GM23338 (cell line): ENCODE data around the gene RPS6KA4. TPM values are rescaled to one million over a fixed set of nuclear protein-coding genes. Genes with fewer than 3 reads are reported as not detected.

ENCODE experiments used
- ATAC-seq: fragments of 200-7000 bp; cut with Tn5 transposase; 3 replicates; pipeline ENCODE4 v1.9.1; 2020
- DNase-seq: peaks from one replicate; pipeline ENCODE4 v3.0.0-alpha.2; 2015; ENCODE audit warnings: low spot score
- H2AFZ ChIP-seq: fragments of 200-600 bp; sonication (generic); 2 replicates; pipeline ENCODE4 v1.8.0; 2016; ENCODE audit warnings: antibody characterized with exemption, mild to moderate bottlenecking, moderate library complexity
- H3F3A ChIP-seq: fragments of 200-600 bp; sonication (generic); replicated peaks from 2 replicates; pipeline ENCODE4 v1.8.0; 2017; ENCODE audit warnings: antibody characterized with exemption, mixed run types, low read depth
- H3K27ac ChIP-seq: fragments of 200-600 bp; sonication (generic); 2 replicates; pipeline ENCODE4 v1.6.1; 2016; ENCODE audit warnings: low read depth
- H3K27me3 ChIP-seq: fragments of 200-600 bp; sonication (generic); 2 replicates; pipeline ENCODE4 v1.8.0; 2016; ENCODE audit warnings: mild to moderate bottlenecking, mixed run types, moderate library complexity; ENCODE audit not compliant: insufficient read depth
- H3K36me3 ChIP-seq: fragments of 200-600 bp; sonication (generic); 2 replicates; pipeline ENCODE4 v1.8.0; 2016; ENCODE audit warnings: mild to moderate bottlenecking; ENCODE audit not compliant: insufficient read depth
- H3K4me1 ChIP-seq: fragments of 200-600 bp; sonication (generic); 2 replicates; pipeline ENCODE4 v1.8.0; 2016; ENCODE audit warnings: mild to moderate bottlenecking, moderate library complexity; ENCODE audit not compliant: insufficient read depth
- H3K4me2 ChIP-seq: fragments of 200-600 bp; sonication (generic); 2 replicates; pipeline ENCODE4 v1.7.1; 2017; ENCODE audit warnings: mixed run types
- H3K4me3 ChIP-seq: fragments of 200-600 bp; sonication (generic); 2 replicates; pipeline ENCODE4 v1.6.1; 2016; ENCODE audit warnings: mixed run types
- H3K79me2 ChIP-seq: fragments of 200-600 bp; sonication (generic); replicated peaks from 2 replicates; pipeline ENCODE4 v1.8.0; 2017; ENCODE audit warnings: mild to moderate bottlenecking; ENCODE audit not compliant: insufficient read depth
- H3K9me2 ChIP-seq: fragments of 200-600 bp; sonication (generic); 2 replicates; pipeline ENCODE4 v1.8.0; 2017; ENCODE audit not compliant: insufficient read depth
- H4K20me1 ChIP-seq: fragments of 200-600 bp; sonication (generic); replicated peaks from 2 replicates; pipeline ENCODE4 v1.8.0; 2017; ENCODE audit warnings: mild to moderate bottlenecking; ENCODE audit not compliant: insufficient read depth
- H3K27ac Mint-ChIP-seq: 2 replicates; pipeline ENCODE4 v1.8.0; 2020; ENCODE audit warnings: inconsistent platforms, mild to moderate bottlenecking, moderate library complexity, mixed read lengths
- H3K27me3 Mint-ChIP-seq: 3 replicates; pipeline ENCODE4 v1.8.0; 2022; ENCODE audit warnings: low read depth, mild to moderate bottlenecking, moderate library complexity, mixed read lengths, inconsistent platforms; ENCODE audit not compliant: insufficient read depth, poor library complexity
- H3K36me3 Mint-ChIP-seq: 3 replicates; pipeline ENCODE4 v1.8.0; 2021; ENCODE audit warnings: low read depth, mild to moderate bottlenecking, inconsistent platforms, moderate library complexity, mixed read lengths
- H3K4me1 Mint-ChIP-seq: 3 replicates; pipeline ENCODE4 v1.8.0; 2020; ENCODE audit warnings: mild to moderate bottlenecking, inconsistent platforms, mixed read lengths
- H3K4me3 Mint-ChIP-seq: 3 replicates; pipeline ENCODE4 v1.8.0; 2021; ENCODE audit warnings: moderate library complexity, mild to moderate bottlenecking, inconsistent platforms, mixed read lengths
- H3K9me3 Mint-ChIP-seq: 3 replicates; pipeline ENCODE4 v1.8.0; 2020; ENCODE audit warnings: moderate library complexity, mild to moderate bottlenecking, inconsistent platforms, mixed read lengths
- CREB1 ChIP-seq: fragments of 250-450 bp; sonication (Bioruptor Pico); IDR thresholded peaks from 2 replicates; pipeline ENCODE4 v1.5.0; 2020; ENCODE audit warnings: low read depth, mild to moderate bottlenecking, moderate library complexity
- EZH2phosphoT487 ChIP-seq: fragments of 200-600 bp; sonication (generic); IDR thresholded peaks from one replicate; pipeline ENCODE4 v1.8.1; 2018; ENCODE audit warnings: antibody characterized with exemption; ENCODE audit not compliant: unreplicated experiment
- POLR2AphosphoS5 ChIP-seq: IDR thresholded peaks from 2 replicates; pipeline ENCODE4 v1.6.1; 2016; ENCODE audit warnings: antibody characterized with exemption, low read depth
- STAT1 ChIP-seq: IDR thresholded peaks from one replicate; pipeline ENCODE4 v1.6.1; 2016; ENCODE audit warnings: antibody characterized with exemption; ENCODE audit not compliant: unreplicated experiment
- ZNF114 ChIP-seq: fragments of 250-450 bp; sonication (Bioruptor Pico); IDR thresholded peaks from 2 replicates; pipeline ENCODE4 v1.5.0; 2020; ENCODE audit warnings: mild to moderate bottlenecking, moderate library complexity
- ZNF331 ChIP-seq: fragments of 250-450 bp; sonication (Bioruptor Pico); IDR thresholded peaks from 2 replicates; pipeline ENCODE4 v1.5.0; 2020; ENCODE audit warnings: low read depth, mild to moderate bottlenecking, moderate library complexity
- polyA plus RNA-seq: library from polyadenylated mRNA; unstranded; fragments of >200 nt; fragmentation: Nextera tagmentation; extraction: Ambion mirVana; gene quantifications from 2 replicates; pipeline ENCODE4 v1.2.1, GENCODE V29; 2016
- total RNA-seq: library from RNA; depleted of rRNA; stranded (reverse); fragments of >200 nt; shearing (Covaris generic); gene quantifications from 2 replicates; pipeline ENCODE4 v1.2.3, GENCODE V29; 2014
- TF ChIP-seq, protein P1 (sequence below): IDR thresholded peaks from 2 replicates; pipeline ENCODE4 v1.6.1; 2016; ENCODE audit warnings: antibody characterized with exemption
- TF ChIP-seq, protein P2 (sequence below), 2 experiments: fragments of 200-600 bp in 1 of 2; sonication (generic) in 1 of 2; conservative IDR thresholded peaks; 2 replicates each; pipeline versions ENCODE4 v1.5.1 to v1.6.1; 2016 to 2017; ENCODE audit warnings: antibody characterized with exemption in 2 of 2, low read depth in 2 of 2, mild to moderate bottlenecking in 2 of 2, moderate library complexity in 1 of 2
- TF ChIP-seq, protein P3 (sequence below): fragments of 250-450 bp; sonication (Bioruptor Pico); IDR thresholded peaks from 2 replicates; pipeline ENCODE4 v1.5.0; 2020; ENCODE audit warnings: mild to moderate bottlenecking, moderate library complexity

Gene RPS6KA4
- total and polyA plus RNA-seq, 2 experiments from 2014 or later, result 3.5 to 19.9 TPM

DNA sequence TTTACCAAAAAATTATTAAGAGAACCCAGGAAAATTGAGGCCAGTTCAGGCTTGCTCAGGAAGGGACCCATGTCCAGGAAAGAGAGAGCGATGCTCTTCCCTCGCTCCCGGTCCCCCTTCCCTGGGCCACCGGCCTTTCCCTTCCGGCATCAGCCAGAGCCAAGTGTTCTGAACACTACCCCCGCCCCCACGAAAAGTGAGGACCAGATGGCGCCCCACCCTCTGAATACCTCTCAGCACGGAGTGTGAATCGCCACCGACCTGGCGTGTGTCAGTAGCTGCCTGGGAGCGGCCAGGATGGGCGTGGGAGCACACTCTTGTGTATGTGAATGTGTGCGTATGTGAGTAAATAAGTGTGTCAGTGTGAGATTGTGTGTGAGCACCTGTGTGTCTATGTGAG, 20.2 kb downstream of the RPS6KA4 start:
- no peaks in the 10 kb centered on the region for H3K36me3 ChIP-seq
- no peaks in the 10 kb centered on the region for H3K36me3 Mint-ChIP-seq
- TF ChIP-seq, protein P1, sequence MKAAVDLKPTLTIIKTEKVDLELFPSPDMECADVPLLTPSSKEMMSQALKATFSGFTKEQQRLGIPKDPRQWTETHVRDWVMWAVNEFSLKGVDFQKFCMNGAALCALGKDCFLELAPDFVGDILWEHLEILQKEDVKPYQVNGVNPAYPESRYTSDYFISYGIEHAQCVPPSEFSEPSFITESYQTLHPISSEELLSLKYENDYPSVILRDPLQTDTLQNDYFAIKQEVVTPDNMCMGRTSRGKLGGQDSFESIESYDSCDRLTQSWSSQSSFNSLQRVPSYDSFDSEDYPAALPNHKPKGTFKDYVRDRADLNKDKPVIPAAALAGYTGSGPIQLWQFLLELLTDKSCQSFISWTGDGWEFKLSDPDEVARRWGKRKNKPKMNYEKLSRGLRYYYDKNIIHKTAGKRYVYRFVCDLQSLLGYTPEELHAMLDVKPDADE, result no peak
- TF ChIP-seq, protein P2, sequence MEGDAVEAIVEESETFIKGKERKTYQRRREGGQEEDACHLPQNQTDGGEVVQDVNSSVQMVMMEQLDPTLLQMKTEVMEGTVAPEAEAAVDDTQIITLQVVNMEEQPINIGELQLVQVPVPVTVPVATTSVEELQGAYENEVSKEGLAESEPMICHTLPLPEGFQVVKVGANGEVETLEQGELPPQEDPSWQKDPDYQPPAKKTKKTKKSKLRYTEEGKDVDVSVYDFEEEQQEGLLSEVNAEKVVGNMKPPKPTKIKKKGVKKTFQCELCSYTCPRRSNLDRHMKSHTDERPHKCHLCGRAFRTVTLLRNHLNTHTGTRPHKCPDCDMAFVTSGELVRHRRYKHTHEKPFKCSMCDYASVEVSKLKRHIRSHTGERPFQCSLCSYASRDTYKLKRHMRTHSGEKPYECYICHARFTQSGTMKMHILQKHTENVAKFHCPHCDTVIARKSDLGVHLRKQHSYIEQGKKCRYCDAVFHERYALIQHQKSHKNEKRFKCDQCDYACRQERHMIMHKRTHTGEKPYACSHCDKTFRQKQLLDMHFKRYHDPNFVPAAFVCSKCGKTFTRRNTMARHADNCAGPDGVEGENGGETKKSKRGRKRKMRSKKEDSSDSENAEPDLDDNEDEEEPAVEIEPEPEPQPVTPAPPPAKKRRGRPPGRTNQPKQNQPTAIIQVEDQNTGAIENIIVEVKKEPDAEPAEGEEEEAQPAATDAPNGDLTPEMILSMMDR (conservative IDR thresholded peaks at IDR 0.05; ENCODE audit: low read depth in 2 of 2), result no peak
- TF ChIP-seq CREB1 (CRISPR knock-in tag) (no peak), ZNF114 (no peak), STAT1 (no peak), ZNF331 (CRISPR knock-in tag) (no peak), POLR2AphosphoS5 (no peak), EZH2phosphoT487 (no peak)
- TF ChIP-seq, protein P3, sequence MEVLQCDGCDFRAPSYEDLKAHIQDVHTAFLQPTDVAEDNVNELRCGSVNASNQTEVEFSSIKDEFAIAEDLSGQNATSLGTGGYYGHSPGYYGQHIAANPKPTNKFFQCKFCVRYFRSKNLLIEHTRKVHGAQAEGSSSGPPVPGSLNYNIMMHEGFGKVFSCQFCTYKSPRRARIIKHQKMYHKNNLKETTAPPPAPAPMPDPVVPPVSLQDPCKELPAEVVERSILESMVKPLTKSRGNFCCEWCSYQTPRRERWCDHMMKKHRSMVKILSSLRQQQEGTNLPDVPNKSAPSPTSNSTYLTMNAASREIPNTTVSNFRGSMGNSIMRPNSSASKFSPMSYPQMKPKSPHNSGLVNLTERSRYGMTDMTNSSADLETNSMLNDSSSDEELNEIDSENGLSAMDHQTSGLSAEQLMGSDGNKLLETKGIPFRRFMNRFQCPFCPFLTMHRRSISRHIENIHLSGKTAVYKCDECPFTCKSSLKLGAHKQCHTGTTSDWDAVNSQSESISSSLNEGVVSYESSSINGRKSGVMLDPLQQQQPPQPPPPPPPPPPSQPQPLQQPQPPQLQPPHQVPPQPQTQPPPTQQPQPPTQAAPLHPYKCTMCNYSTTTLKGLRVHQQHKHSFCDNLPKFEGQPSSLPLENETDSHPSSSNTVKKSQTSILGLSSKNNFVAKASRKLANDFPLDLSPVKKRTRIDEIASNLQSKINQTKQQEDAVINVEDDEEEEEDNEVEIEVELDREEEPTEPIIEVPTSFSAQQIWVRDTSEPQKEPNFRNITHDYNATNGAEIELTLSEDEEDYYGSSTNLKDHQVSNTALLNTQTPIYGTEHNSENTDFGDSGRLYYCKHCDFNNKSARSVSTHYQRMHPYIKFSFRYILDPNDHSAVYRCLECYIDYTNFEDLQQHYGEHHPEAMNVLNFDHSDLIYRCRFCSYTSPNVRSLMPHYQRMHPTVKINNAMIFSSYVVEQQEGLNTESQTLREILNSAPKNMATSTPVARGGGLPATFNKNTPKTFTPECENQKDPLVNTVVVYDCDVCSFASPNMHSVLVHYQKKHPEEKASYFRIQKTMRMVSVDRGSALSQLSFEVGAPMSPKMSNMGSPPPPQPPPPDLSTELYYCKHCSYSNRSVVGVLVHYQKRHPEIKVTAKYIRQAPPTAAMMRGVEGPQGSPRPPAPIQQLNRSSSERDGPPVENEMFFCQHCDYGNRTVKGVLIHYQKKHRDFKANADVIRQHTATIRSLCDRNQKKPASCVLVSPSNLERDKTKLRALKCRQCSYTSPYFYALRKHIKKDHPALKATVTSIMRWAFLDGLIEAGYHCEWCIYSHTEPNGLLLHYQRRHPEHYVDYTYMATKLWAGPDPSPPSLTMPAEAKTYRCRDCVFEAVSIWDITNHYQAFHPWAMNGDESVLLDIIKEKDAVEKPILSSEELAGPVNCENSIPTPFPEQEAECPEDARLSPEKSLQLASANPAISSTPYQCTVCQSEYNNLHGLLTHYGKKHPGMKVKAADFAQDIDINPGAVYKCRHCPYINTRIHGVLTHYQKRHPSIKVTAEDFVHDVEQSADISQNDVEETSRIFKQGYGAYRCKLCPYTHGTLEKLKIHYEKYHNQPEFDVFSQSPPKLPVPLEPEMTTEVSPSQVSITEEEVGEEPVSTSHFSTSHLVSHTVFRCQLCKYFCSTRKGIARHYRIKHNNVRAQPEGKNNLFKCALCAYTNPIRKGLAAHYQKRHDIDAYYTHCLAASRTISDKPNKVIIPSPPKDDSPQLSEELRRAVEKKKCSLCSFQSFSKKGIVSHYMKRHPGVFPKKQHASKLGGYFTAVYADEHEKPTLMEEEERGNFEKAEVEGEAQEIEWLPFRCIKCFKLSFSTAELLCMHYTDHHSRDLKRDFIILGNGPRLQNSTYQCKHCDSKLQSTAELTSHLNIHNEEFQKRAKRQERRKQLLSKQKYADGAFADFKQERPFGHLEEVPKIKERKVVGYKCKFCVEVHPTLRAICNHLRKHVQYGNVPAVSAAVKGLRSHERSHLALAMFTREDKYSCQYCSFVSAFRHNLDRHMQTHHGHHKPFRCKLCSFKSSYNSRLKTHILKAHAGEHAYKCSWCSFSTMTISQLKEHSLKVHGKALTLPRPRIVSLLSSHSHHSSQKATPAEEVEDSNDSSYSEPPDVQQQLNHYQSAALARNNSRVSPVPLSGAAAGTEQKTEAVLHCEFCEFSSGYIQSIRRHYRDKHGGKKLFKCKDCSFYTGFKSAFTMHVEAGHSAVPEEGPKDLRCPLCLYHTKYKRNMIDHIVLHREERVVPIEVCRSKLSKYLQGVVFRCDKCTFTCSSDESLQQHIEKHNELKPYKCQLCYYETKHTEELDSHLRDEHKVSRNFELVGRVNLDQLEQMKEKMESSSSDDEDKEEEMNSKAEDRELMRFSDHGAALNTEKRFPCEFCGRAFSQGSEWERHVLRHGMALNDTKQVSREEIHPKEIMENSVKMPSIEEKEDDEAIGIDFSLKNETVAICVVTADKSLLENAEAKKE (CRISPR knock-in tag), result no peak
- DNase-seq (no peak), ATAC-seq (no peak)
- H3K9me3 Mint-ChIP-seq, result no peaks in the 10 kb centered on the region
- H3K4me1 ChIP-seq, result no peaks in the 10 kb centered on the region
- no peak overlapping the region for H3K27ac ChIP-seq
- no peaks in the 10 kb centered on the region for H3K27me3 ChIP-seq
- no peaks in the 10 kb centered on the region for H3K4me1 Mint-ChIP-seq
- no peak overlapping the region for H3K4me3 ChIP-seq
- H4K20me1 ChIP-seq, result no peaks in the 10 kb centered on the region
- peaks cover 5% of the 10 kb centered on the region for H3K27me3 Mint-ChIP-seq
- no peaks in the 10 kb centered on the region for H3K79me2 ChIP-seq
- no peak overlapping the region for H2AFZ ChIP-seq
- H3K9me2 ChIP-seq, result no peaks in the 10 kb centered on the region
- no peak overlapping the region for H3K4me3 Mint-ChIP-seq
- H3K27ac Mint-ChIP-seq, result no peak overlapping the region
- H3F3A ChIP-seq, result peaks cover 12% of the 10 kb centered on the region; the same call in 1 of the 2 replicates
- no peak overlapping the region for H3K4me2 ChIP-seq
